Head of caudate nucleus (tissue), 42 donors: Measurements from ENCODE around the gene OAF.

ENCODE experiments used
- DNase-seq, 42 donors: peaks; one replicate each; pipeline versions ENCODE4 v3.0.0 to v3.0.0-alpha.2; 2020 to 2021; ENCODE audit warnings: mixed read lengths in 7 of 42
- intact Hi-C: fragments of 100-400 bp; cut with DNase I; formaldehyde crosslinking; loops from one replicate; pipeline ENCODE4 v1.15.0; 2022

Gene OAF

DNA sequence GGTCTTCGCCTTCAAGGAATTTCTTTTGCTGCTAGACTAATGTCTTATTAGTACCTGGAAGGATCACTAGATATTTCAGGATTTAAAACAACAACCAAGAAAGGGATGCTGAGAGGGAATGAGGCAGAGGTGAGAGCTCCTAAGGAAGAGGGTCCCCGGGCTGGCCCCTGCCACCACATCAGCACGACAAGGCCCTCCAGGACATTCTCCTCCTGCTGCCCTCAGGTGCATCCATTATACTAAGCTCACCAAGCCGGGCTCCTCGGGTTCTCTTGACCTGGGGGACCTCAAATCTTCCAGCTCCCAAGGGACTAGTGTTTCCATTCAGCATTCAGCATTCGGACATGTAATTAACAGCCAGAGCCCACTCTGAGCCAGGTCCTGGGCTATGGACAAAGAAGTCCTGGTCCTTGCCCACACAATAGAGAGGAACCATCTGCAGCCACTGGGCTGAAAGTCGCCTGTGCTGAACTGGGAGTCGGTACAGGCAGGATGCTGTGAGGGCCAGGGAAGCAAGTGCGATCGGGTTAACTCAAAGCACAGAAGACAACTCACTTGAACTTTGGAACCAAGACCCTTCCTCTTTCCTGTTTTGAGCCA is 29.4 kb upstream of the OAF start:
- DNase-seq, result peak in 11 of 42 donors; percentile 2 to 55 (median 18)
- intact Hi-C loops, result no loop called here

GRCh38 chr11:120182372-120182771 is 28.5 kb upstream of the OAF start:
- peak in 17 of 42 donors; percentile 9 to 67 (median 32) for DNase-seq
- intact Hi-C loops, result no loop called here

DNA sequence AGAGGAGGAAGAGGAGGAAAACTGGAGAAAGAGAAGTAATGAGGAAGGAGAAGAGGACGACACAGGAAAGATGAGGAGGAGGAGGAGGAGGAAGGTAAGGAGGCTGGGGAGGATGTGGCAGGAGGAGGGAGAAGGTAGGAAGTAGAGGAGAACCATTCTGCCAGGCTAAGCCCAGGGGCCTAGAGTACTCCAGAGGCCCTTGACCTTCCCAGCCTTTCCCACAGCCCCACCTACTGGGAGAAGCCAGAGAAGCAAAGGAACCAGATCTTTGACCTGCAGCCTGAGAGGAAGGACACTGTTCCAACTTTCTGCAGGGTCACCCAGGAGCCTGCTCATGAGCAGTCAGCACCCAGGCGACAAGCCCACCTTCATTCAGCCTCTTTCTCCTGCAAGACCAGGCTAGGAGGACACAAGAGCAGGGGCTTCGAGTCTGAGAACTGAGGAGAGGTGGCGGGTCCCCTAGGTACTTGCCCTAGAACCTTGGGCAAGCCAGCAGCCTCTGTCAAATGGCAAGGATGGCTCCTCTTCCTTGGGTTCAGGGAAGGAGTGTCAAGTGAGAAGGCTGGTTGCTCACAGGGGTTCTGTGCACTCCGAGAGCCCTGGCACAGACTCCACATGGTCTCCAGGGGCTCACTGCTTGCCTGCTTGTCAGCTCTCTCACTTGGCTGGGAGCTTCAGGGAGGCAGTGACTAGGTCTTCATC is 27.9 kb upstream of the OAF start:
- intact Hi-C loops, result no loop called here
- peak in 27 of 42 donors; percentile 21 to 86 (median 57) for DNase-seq

GRCh38 chr11:120183701-120184141 is 27.1 kb upstream of the OAF start:
- DNase-seq, result peak in 12 of 42 donors; percentile 1 to 38 (median 8)
- intact Hi-C loops, result no loop called here

DNA sequence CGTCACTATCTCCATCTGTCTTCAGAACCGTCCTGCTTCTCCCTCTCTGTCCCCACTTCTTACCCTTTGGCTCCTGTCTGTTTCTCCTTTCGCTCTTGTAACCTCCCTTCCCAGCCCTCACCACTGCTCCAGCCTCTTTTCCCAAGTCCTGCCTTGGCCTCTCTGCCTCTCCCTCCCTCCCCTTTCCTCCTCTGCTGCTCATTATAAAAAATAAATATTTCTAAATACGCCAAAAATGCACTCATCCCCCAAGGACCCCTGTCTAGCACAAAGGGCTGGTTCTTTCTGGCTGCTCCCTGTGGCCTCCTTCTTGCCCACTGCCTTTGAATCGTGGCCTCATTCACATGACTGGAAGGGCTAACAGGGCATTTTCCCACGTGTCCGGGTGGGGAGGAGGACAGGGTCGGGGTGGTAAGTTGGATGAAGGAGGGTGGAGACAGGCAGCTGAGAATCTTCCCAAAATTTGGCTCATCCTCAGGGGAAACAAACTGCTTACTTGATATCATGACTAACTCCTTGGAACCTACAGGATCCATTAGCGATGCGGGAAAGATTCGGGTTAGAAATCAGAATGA is 26.4 kb upstream of the OAF start:
- peak in 14 of 42 donors; percentile 5 to 43 (median 14) for DNase-seq
- intact Hi-C loops, result no loop called here

DNA sequence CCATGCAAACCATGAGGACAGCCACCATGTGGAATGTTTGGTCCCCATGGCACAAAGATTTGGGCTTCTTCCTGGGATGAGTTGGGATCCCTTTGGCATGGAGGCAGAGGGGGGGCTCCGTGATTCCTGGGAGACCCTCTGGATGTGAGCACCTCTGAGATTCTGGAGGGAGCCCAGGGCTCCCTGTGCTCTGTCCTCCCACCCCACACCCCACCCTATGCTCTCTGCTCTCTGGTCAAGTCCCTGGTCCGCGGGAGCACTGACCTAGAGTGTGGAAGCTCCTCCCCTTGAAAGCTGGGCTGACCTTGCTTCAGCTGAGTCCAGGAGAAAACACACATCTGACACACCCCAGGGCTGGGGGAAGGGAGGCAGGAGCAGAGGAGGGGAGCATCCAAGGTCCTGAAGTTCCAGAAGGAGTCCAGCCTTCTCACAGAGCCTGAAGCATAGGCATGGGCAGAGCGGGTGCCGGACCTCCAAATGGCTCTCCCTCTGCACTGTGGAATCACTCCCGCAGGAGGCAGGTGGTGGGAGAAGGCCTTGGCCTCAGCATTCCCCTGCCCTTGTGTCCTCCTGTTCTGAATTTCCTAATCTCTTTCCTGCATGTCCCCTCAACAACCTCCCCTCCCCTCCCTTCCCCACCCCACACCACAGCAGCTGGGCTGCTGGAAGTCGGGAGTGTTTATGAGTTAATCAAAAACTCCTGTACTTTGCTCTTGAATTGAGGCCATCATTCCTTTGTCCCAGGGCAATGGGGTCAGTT is 25.7 kb upstream of the OAF start:
- DNase-seq, result peak in 15 of 42 donors; percentile 4 to 50 (median 24)
- intact Hi-C loops, result no loop called here

- peak in 11 of 42 donors; percentile 2 to 35 (median 8) for DNase-seq
- intact Hi-C loops, result no loop called here
These were observed 25.0 kb upstream of the OAF start for GRCh38 chr11:120185706-120186455.

GRCh38 chr11:120186456-120186773 is 24.4 kb upstream of the OAF start:
- intact Hi-C loops, result no loop called here
- peak in 6 of 42 donors; percentile 1 to 32 (median 11) for DNase-seq

DNA sequence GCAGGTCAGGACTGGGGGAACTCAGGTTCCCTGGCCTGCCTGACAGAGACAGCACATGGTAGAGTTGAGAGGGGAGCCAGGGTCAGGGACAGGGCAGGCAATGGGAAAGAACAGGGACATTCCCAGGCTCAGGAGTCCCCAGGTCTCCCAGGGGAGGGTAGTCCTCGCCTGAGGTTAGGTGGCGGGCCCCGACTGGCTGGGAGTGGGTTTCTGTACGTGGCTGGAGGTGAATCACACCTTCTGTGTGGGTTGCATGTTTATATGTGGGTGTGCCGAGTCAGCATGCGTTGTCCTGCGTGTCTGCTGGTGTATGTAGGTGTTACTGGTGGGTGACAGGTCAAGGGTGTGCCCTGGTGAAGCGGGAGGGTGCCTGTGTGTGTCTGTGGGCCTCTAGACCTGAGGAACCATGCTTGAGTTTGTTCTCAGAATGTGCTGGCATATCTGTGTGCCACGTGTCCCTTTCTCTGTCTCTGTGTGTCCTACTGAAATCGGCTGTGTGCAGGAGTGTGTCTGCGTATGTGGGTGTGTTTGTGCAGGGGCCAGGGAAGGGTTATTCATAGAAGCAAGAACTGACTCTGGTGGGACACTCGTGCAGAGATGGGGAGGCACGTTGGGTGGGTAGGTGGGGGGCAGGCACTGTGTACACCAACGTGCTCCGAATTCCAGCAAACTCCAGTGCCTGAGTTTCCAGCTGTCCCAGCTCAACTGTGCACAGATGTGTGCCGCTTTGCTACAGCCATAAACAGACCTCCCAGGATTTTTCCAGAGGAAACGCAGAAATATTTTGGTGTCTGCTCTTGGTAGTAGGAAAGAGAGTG is 23.8 kb upstream of the OAF start:
- intact Hi-C loops, result no loop called here
- DNase-seq, result peak in 10 of 42 donors; percentile 6 to 41 (median 16)

- peak in 8 of 42 donors; percentile 1 to 21 (median 7) for DNase-seq
- intact Hi-C loops, result no loop called here
These were observed 22.5 kb upstream of the OAF start for GRCh38 chr11:120188371-120188770.

DNA sequence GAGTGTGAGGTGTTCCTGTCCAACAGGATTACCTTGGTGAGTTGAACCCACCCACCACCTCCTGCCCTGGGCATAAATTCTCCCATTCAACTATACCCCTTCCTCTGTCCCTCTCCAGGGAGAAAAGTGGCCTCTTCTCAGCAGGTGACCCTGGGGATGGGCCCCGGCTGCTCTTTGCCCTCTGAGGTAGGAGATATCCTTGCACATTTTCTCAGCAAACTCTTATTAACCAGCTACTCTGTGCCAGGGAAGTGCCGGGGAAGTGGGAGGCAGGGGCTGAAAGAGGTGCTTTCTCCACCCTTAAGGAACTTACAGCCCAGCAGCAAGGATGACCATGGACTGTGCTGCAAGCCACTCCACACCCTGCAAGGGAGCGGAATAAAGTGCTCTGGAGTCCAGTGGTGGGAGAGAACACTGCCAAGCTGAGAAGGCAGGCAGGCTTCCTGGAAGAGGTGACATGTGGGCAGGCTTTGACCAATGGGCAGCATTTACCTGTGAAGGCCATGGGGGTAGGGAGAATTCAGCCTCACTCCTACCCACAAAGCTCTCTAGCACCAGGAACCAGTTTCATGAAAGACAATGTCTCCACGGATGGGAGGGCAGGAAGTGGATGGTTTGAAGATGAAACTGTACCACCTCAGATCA is 21.9 kb upstream of the OAF start:
- intact Hi-C loops, result no loop called here
- peak in 3 of 42 donors; percentile 4 to 9 (median 6) for DNase-seq

DNA sequence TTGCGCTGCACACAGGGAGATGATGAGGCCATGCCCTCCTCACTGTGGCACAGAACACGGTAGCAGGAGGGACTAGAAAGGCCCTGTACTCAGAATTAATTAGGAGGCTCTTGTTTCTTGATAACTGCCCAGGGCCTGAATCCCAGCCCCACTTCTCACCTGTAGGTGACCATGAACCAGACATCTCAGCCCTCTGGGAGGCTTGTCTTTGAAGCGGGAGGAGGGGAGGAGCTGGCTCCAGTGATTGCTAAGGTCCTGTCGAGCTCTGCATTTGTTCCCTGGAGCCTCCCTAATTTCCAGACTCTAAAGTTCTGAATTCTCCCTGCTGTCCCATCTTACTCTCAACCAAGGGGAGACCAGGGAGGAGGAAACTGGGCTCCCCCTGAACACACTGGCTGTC is 19.8 kb upstream of the OAF start:
- intact Hi-C loops, result no loop called here
- DNase-seq, result no peak

DNA sequence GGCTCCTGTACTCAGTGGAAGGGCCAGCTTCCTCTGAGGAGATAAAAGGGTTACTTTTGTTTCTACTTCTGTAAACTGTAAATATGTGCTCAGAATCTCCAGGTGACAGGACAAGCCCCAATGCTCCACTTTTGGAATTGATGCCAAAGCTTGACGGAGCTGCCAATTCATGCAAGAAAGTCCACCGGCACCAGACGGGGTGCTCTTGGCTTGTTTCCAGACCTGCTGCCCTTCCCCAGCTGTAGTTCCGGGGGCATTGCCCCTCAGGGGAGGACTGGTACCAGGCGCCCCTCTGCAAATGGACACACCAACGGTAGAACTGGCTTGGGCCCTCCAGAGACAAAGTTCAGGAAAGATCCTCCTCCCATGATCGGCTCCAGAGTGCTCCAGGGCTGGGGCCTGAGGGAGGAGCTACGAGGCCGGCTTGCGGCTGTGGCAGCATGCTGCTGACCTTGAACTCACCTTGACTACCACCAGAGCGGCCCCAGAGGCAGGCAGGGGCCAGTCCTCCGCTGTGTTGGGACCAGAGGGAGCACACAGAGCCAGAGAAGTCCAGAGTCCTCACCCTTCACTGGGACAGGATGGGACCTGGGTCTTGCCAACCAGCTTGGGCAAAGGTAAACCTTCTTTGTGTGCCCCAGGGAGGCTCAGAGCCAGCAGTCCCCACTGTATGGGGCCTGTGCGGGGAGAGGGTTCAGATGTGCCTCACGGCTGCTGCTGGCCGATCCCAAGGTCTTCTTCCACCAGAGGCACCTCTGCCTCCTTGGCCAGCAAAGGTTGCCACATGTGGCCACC is 17.8 kb upstream of the OAF start:
- intact Hi-C loops, result no loop called here
- no peak for DNase-seq

GRCh38 chr11:120194166-120194565 is 16.7 kb upstream of the OAF start:
- intact Hi-C loops, result no loop called here
- DNase-seq, result no peak

- intact Hi-C loops, result no loop called here
- DNase-seq, result no peak
These were observed 15.1 kb upstream of the OAF start for GRCh38 chr11:120195601-120196320.

GRCh38 chr11:120196826-120197225 is 14.0 kb upstream of the OAF start:
- intact Hi-C loops, result no loop called here
- DNase-seq, result no peak
